Measurements from ENCODE around the gene OR10G6.
"Not testable (repeated sequence)": the region's sequence is repeated elsewhere in the genome, so short reads cannot be mapped to it uniquely, and the experiment has no call there.

OR10G6 gene

DNA sequence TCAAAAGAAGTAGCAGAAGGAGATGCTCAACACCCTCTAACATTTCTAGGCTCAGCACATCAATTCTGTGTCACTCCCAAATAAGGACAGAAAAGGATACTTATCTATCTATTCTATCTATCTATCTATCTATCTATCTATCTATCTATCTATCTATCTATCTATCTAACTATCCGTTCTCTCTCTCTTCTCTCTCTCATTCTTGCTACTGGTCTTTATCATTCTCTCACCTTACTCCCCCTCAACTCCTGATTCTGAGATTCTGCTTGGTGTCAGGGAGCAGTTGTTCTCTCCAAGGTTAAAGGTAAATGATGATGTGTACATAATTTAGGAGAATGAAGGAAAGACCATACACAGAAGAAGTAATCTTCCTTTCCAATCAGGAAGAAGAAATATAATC lies at the start of gene OR10G6:
Gene OR10G6 (minus strand): TSS at position 43 of the 400 bp plus-strand sequence. CDS start 0 bp downstream, at position 43.
- no peak within 1 kb of the TSS for H3K4me3 Mint-ChIP-seq
- no peaks in the 10 kb centered on the region for H3K4me1 Mint-ChIP-seq (ENCODE audit: low read depth)
- no peak within 1 kb of the TSS for H3K27ac Mint-ChIP-seq
- H3K27me3 Mint-ChIP-seq, result no peaks in the 10 kb centered on the region
- H3K36me3 Mint-ChIP-seq, result no peaks in the 10 kb centered on the region
- H3K9me3 Mint-ChIP-seq (ENCODE audit: low read depth), result no peaks in the 10 kb centered on the region

GRCh38 chr11:124043420-124043819 lies 48.5 kb upstream of the OR10G6 start:
- H3K27ac Mint-ChIP-seq, result no peak overlapping the region
- no peaks in the 10 kb centered on the region for H3K4me1 Mint-ChIP-seq (ENCODE audit: low read depth)
- H3K36me3 Mint-ChIP-seq, result no peaks in the 10 kb centered on the region
- peaks cover 4% of the 10 kb centered on the region for H3K27me3 Mint-ChIP-seq
- no peak overlapping the region for H3K4me3 Mint-ChIP-seq
- H3K9me3 Mint-ChIP-seq (ENCODE audit: low read depth), result no peaks in the 10 kb centered on the region

GRCh38 chr11:124041254-124041653 lies 46.3 kb upstream of the OR10G6 start, which contains the start of gene OR10G7:
OR10G7 (minus strand) TSS chr11:124041325; CDS start chr11:124039001, 2,324 bp downstream.
- no peaks in the 10 kb centered on the region for H3K4me1 Mint-ChIP-seq (ENCODE audit: low read depth)
- H3K9me3 Mint-ChIP-seq (ENCODE audit: low read depth), result no peaks in the 10 kb centered on the region
- no peak within 1 kb of the TSS for H3K27ac Mint-ChIP-seq
- peaks cover 2% of the 10 kb centered on the region for H3K27me3 Mint-ChIP-seq
- H3K36me3 Mint-ChIP-seq, result no peaks in the 10 kb centered on the region
- H3K4me3 Mint-ChIP-seq, result no peak within 1 kb of the TSS

DNA sequence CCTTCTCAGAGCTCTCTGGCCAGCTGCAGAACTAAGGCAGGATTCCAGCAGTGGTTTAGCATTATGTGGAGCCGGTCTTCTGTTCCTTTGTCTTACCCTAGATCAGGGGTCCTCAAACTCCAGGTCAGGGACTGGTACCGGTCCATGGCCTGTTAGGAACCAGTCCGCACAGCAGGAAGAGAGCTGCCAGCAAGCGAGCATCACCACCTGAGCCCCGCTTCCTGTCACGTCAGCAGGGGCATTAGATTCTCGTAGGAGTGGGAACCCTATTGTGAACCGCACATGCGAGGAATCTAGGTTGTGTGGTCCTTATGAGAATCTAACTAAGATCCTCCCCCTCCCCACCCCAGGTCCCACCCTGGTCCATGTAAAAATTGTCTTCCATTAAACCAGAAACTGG lies 44.6 kb upstream of the OR10G6 start:
- no peaks in the 10 kb centered on the region for H3K4me1 Mint-ChIP-seq (ENCODE audit: low read depth)
- H3K9me3 Mint-ChIP-seq (ENCODE audit: low read depth), result no peaks in the 10 kb centered on the region
- H3K27ac Mint-ChIP-seq, result no peak overlapping the region
- peaks cover 8% of the 10 kb centered on the region for H3K27me3 Mint-ChIP-seq
- no peak overlapping the region for H3K4me3 Mint-ChIP-seq
- no peaks in the 10 kb centered on the region for H3K36me3 Mint-ChIP-seq

- peaks cover 8% of the 10 kb centered on the region for H3K27me3 Mint-ChIP-seq
- H3K27ac Mint-ChIP-seq, result no peak overlapping the region
- H3K4me1 Mint-ChIP-seq (ENCODE audit: low read depth), result no peaks in the 10 kb centered on the region
- H3K4me3 Mint-ChIP-seq, result no peak overlapping the region
- H3K36me3 Mint-ChIP-seq, result no peaks in the 10 kb centered on the region
- H3K9me3 Mint-ChIP-seq (ENCODE audit: low read depth), result no peaks in the 10 kb centered on the region
Observed at GRCh38 chr11:124036666-124037065, 41.7 kb upstream of the OR10G6 start.

- H3K27ac Mint-ChIP-seq, result no peak within 1 kb of the TSS
- no peaks in the 10 kb centered on the region for H3K4me1 Mint-ChIP-seq (ENCODE audit: low read depth)
- no peaks in the 10 kb centered on the region for H3K36me3 Mint-ChIP-seq
- no peak within 1 kb of the TSS for H3K4me3 Mint-ChIP-seq
- H3K9me3 Mint-ChIP-seq (ENCODE audit: low read depth), result no peaks in the 10 kb centered on the region
- H3K27me3 Mint-ChIP-seq, result peaks cover 3% of the 10 kb centered on the region
Observed at GRCh38 chr11:124026498-124026897, 31.5 kb upstream of the OR10G6 start, which contains the start of gene OR10G8. OR10G8 (plus strand) TSS chr11:124026798; CDS start chr11:124029623, 2,825 bp downstream.

DNA sequence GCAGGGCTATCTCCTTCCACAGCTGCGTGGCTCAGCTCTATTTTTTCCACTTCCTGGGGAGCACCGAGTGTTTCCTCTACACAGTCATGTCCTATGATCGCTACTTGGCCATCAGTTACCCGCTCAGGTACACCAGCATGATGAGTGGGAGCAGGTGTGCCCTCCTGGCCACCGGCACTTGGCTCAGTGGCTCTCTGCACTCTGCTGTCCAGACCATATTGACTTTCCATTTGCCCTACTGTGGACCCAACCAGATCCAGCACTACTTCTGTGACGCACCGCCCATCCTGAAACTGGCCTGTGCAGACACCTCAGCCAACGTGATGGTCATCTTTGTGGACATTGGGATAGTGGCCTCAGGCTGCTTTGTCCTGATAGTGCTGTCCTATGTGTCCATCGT lies 20.9 kb upstream of the OR10G6 start:
- H3K4me3 Mint-ChIP-seq; H3K36me3 Mint-ChIP-seq; H3K9me3 Mint-ChIP-seq (ENCODE audit: low read depth); H3K4me1 Mint-ChIP-seq (ENCODE audit: low read depth); H3K27ac Mint-ChIP-seq; H3K27me3 Mint-ChIP-seq: not testable (repeated sequence)

GRCh38 chr11:124012697-124013096 lies 17.7 kb upstream of the OR10G6 start, which contains the start of gene OR10G4:
OR10G4 (plus strand) TSS chr11:124012997; CDS start chr11:124015575, 2,578 bp downstream.
- H3K9me3 Mint-ChIP-seq (ENCODE audit: low read depth), result no peaks in the 10 kb centered on the region
- H3K4me3 Mint-ChIP-seq, result no peak within 1 kb of the TSS
- H3K27ac Mint-ChIP-seq, result no peak within 1 kb of the TSS
- no peaks in the 10 kb centered on the region for H3K4me1 Mint-ChIP-seq (ENCODE audit: low read depth)
- no peaks in the 10 kb centered on the region for H3K36me3 Mint-ChIP-seq
- peaks cover 5% of the 10 kb centered on the region for H3K27me3 Mint-ChIP-seq

DNA sequence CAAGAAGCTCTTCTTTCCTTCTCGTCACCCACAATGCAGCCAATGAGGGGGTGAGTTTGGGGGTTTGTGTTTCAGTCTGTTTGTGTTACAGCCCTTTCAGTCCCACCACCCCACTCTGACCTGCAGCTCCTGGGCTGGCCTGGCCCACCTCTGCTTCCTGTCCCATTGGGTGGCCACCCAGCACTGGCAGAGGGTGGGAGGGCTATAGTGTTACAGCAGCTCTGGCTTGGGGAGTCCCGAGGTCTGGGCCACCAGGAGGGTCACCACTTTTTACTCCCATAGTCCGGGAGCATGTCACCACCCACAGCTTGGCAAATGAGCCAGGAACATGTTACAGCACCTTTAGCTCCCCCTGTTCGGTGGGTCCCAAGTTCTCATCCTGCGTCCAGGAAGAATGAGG lies 15.7 kb downstream of the OR10G6 start:
- no peak overlapping the region for H3K27ac Mint-ChIP-seq
- H3K9me3 Mint-ChIP-seq (ENCODE audit: low read depth), result peaks cover 10% of the 10 kb centered on the region
- H3K4me3 Mint-ChIP-seq, result no peak overlapping the region

GRCh38 chr11:123977731-123978347 lies 17.1 kb downstream of the OR10G6 start, which contains the start of gene OR10S1:
OR10S1 (minus strand) TSS chr11:123977781; CDS start chr11:123977664, 117 bp downstream.
- H3K4me1 Mint-ChIP-seq (ENCODE audit: low read depth), result no peaks in the 10 kb centered on the region
- H3K27ac Mint-ChIP-seq, result no peak within 1 kb of the TSS
- H3K36me3 Mint-ChIP-seq, result no peaks in the 10 kb centered on the region
- no peak within 1 kb of the TSS for H3K4me3 Mint-ChIP-seq
- H3K27me3 Mint-ChIP-seq, result peaks cover 3% of the 10 kb centered on the region
- H3K9me3 Mint-ChIP-seq (ENCODE audit: low read depth), result peaks cover 9% of the 10 kb centered on the region

More for the DNA sequence above, 15.7 kb downstream of the OR10G6 start:
- Mint-ChIP-seq H3K36me3 (no peaks in the 10 kb centered on the region), H3K4me1 (ENCODE audit: low read depth) (no peaks in the 10 kb centered on the region), H3K27me3 (peaks cover 4% of the 10 kb centered on the region)

GRCh38 chr11:123976770-123977560 lies 18.0 kb downstream of the OR10G6 start:
- Mint-ChIP-seq H3K36me3 (no peaks in the 10 kb centered on the region), H3K27me3 (peaks cover 1% of the 10 kb centered on the region), H3K27ac (no peak overlapping the region), H3K4me3 (no peak overlapping the region), H3K9me3 (ENCODE audit: low read depth) (peaks cover under 1% of the 10 kb centered on the region), H3K4me1 (ENCODE audit: low read depth) (no peaks in the 10 kb centered on the region)

DNA sequence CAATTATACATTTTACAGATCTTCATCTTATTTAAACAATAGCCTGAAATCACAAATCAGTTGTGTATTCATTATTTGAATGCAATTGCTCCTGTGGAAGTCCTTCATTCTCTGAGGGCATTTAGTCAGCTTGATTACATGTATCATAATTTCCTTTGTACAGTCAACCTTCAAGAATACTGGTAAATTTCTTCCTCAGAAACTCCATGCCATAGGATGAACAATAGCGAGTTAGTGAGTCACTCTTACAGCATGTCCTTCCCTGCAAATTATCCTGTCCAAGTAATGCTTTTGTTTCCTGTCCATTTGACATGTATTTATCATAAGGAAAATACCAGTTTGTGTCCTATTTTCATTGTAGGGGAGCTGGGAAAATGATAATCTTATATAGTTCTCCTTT lies 21.1 kb downstream of the OR10G6 start:
- H3K4me3 Mint-ChIP-seq, result no peak overlapping the region
- no peaks in the 10 kb centered on the region for H3K9me3 Mint-ChIP-seq (ENCODE audit: low read depth)
- H3K36me3 Mint-ChIP-seq, result no peaks in the 10 kb centered on the region
- H3K27me3 Mint-ChIP-seq, result peaks cover 1% of the 10 kb centered on the region
- no peaks in the 10 kb centered on the region for H3K4me1 Mint-ChIP-seq (ENCODE audit: low read depth)
- H3K27ac Mint-ChIP-seq, result no peak overlapping the region

DNA sequence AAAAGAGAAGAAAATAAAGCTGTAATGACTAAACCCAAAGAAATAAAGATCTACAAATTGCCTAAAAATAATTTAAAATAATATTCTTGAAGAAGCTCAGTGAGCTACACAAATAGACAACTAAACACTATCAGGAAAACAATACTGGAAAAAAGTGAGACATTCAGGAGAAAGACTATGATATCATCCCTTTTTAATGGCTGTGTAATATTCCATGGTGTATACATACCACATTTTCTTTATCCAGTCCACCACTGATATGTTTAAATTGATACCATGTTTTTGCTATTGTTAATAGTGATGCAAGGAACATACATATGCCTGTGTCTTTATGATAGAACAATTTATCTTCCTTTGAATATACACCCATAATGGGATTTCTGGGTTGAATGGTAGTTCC lies 38.2 kb downstream of the OR10G6 start:
- H3K9me3 Mint-ChIP-seq (ENCODE audit: low read depth), result peaks cover 5% of the 10 kb centered on the region
- H3K4me1 Mint-ChIP-seq (ENCODE audit: low read depth), result no peaks in the 10 kb centered on the region
- no peak overlapping the region for H3K27ac Mint-ChIP-seq
- H3K27me3 Mint-ChIP-seq, result no peaks in the 10 kb centered on the region
- H3K4me3 Mint-ChIP-seq, result no peak overlapping the region
- H3K36me3 Mint-ChIP-seq, result no peaks in the 10 kb centered on the region

DNA sequence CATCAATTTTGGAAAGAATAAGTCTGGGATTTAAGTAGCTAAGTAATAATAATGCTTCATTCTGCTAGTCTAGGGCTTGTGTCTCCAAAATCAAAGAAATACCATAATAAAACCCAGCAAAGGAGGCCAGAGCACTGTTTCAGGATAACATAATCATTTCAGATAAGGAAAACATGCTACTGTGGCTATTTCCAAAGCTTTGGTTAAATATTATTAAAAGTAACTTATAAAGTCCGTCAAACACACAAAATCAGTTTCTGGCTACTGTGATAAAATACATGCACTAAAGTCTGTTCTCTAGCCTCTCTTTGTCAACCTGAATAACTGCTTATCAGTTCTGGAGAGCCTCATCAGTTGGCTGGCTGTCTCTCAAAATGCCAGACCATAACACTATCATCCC lies 49.8 kb downstream of the OR10G6 start:
- Mint-ChIP-seq H3K4me1 (ENCODE audit: low read depth) (no peaks in the 10 kb centered on the region), H3K27me3 (peaks cover 4% of the 10 kb centered on the region), H3K27ac (no peak overlapping the region), H3K9me3 (ENCODE audit: low read depth) (no peaks in the 10 kb centered on the region), H3K4me3 (no peak overlapping the region), H3K36me3 (no peaks in the 10 kb centered on the region)

Data from activated naive CD8-positive, alpha-beta T cell (primary cell).